ENCODE measurements around the gene MYOM1. TPM values are rescaled to one million over a fixed set of nuclear protein-coding genes. Genes with fewer than 3 reads are reported as not detected.
A peak's percentile ranks its signal among the peaks of the same experiment; 100 is the strongest.

The MYOM1 gene
- total RNA-seq, 1 experiment from 2014 or later: 0.02 TPM

DNA sequence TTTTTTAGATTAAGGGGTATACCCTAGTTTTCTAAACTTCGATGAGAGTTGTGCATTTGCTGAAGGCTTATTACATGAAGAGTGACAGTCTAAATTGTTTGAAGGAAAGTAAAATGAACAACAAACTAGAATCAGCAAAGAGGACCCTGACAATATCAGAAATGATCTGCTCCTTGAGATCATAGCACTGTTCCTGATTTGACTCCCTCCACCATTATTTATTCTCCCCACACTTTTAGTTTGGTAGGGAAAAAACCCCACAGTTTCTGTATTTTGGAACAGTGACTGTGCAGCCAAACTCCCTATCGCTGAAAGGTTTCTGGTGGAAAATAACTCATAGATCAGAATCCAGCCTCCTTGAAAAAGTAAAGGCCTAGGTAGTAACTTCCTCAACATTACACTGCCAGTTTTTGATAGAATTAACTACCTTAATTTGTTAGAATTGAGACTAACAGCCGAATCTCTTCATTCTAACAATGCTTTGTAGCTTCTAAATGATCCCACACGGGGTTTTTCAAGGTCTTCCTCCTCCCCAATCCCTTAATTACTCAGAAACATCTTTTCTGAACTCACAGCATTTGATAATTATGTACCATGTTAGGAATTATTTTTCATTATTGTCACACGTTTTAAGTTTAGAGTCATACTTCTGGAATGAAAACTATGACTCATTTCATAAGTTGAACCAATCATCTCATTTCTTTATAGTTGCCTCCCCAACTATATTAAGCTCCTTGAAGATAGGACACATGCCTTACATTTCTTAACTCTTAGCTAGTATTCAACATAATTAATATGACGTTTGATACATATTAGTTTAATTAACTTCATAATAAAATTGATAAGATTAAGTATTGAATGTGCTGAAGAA lies 30.7 kb upstream of the MYOM1 start:
- DNase-seq (ENCODE audit: low spot score): peak; percentile 29

- DNase-seq (ENCODE audit: low spot score): peak; percentile 59
Measured at GRCh38 chr18:3248658-3249359, 29.0 kb upstream of the MYOM1 start.

DNA sequence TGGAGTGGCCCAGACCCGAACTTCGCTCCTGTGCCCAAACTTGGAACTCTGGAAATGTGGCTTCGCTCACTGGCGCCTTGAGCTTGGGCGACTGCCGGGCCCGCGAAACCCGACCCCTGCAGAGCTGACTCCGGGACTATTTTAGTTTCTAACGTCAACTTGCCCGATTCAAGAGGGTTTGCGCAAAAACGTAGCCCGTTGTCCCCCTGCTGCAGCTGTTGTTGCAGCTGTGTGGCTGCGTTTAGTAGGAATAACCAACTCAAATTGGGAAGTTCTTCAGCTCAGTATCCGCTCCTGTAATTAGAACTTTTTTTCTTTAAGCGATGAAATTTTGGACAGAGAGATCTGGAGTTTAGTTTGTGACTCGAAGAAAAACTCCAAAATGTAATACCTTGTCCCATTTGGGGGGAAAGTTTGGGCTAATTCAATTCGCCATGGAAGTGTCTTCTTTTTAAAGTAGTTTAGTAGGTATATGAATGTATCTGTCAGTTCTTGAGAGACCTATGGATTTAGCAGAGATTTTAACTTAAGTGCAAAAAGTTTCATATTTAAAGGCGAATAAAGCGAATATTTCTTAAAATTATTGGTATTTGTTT lies 28.4 kb upstream of the MYOM1 start:
- DNase-seq (ENCODE audit: low spot score): no peak

DNA sequence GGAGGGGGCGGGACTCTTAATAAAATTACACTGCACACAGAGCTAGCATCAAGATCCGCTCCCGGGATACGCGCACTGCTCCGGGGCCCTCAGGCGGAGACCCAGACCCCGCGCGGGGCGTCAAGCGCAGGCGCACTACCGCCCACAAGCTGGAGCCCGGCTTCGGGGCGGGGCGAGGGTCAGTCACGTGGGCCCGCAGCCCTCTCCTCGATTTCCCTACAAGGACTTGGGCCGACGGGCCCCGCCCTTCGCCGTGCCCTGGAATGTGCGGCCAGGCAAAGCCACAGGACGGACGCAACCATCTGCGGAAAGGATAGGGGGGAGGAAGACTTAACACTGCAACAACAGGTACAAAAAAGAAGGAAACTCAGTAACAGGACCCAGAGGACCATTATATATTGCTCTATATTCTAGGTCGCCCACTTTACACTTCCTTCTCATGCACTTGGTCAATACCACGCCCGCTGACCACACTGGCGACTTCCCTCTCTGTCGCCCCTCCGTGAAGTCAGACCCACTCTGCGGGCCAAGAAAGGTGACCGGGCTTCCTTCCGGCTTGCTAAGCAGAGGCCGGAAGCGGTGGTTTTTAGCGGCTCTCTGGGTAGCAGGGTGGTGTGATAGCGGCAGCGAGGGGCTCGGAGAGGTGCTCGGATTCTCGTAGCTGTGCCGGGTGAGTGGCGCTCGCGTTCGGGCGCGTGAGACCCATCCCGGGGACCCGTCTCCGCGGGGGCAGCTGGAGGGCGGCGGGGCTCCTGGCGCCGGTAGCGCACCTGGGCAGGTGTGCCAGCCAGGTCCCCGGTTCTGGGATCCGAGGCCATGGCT lies 27.7 kb upstream of the MYOM1 start, which contains the start of gene MYL12A:
MYL12A (plus strand) TSS at position 562 of the 822 bp plus-strand sequence. CDS start 5,447 bp downstream, outside the sequence.
- peak; percentile 94 for DNase-seq (ENCODE audit: low spot score)

DNA sequence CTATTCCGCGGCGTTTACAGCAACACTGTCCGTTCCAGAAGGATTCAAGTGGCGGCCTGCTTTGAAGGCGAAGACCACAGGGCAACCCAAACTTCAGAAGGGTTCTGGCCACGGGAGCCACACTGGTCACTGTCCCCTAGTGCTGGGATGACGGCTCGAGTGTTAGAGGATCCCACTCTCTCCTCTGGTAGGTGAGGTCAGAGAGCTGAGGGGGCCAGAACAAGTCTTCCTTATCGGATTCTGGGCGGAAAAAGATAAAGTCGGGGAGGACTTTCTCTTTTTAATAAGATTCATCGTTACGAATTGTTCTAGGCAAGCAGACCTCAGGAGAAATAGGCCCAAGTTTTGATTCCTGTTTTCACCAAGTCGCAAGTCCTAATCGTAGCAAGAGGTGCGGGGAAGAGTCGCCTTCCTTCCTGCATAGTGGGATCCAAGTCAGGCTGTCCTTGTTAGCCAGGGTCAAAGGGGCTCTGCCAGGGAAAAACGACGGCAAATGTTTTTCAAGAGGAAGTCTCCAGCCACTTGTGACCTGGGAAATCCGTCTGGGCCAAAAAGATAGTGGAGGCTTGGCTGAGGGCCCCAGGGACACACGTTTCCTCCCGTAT lies 27.0 kb upstream of the MYOM1 start:
- DNase-seq (ENCODE audit: low spot score): no peak

DNA sequence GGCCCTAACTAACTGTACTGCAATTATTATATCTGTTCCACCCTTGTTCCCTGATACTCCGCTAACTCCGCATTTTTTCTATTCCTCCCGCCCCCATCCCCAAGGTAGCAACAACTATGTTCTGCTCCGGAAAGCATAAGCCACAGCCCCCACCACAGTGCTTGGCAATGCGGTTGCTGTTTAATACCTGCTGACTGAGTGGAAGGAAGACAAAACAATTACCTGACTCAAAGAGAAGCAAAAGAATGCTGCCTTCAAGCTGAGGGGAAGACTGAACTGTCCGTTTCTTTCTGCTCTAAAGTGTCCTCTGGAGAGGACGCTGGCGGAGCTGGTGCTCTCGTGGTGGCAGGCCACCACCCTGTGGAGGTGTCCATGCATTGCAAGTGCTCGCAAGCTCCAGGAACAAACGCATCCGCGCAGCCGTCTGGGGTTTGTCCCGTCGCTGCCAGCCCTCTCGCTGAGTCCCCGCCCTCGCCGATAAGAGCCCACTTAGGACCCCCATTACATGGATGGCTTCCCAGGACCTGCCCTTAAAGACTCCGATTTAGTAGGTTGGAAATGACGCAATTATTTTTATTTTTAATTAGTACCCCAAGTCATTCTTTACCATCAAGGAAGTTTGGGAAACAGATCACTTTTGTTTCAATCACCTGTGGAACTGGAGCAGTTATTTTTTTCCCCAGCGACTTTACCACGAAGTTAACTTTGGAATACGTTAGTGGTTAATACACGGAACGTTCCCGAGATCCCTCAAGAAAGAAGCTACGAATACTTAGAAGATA lies 26.3 kb upstream of the MYOM1 start:
- peak; percentile 83 for DNase-seq (ENCODE audit: low spot score)

DNA sequence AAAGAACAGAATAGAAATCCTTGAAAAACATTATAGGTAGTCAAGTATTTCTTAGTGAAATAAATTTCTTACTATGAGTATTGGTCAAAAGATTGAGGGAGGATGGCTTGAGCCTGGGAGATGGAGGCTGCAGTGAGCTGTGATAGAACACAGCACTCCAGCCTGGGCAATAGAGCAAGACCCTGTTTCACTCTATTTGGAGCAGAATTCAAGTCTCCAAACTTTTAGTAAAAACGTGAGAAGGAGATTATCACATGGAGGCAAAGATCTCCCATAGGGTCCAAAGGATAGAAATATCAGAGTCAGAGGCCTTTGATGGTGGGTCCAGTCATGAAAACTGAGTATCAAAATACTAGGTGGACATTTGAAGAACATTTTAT lies 25.4 kb upstream of the MYOM1 start:
- no peak for DNase-seq (ENCODE audit: low spot score)

DNA sequence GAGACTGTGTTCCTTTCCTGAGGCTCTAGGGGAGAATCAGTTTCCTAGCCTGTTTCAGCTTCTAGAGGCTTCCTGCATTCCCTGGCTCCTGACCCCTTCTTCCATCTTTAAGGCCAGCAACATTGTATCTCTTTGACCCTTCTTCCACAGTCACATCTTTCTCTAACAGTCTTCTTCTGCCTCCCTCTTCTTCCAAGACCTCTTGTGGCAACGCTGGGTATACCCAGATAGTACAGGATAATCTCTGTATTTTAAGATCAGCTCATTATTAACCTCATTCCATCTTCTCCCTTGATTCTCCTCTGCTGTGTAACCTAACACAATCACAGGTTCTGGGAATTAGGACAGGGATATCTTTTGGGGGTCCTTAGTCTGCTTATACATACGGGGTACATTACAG lies 19.0 kb upstream of the MYOM1 start:
- no peak for DNase-seq (ENCODE audit: low spot score)

DNA sequence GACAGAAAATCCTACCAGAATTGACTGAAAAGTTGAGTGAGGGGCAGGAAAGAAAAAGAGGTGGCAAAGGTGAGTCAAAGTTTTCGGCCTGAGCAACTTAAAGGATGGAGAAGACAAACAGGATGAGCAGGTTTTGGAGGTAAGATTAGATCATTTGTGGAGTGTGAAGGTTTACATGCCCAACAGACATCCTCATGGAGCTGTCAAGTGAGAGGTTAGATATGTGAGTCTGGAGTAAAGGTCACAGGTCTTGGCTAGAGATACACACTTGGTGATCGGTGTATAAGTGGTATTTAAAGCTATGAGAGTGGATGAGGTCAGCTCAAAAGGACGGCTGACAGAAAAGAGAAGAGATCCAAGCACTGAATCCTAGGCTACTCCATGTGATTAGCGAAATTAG lies 16.7 kb upstream of the MYOM1 start:
- no peak for DNase-seq (ENCODE audit: low spot score)

DNA sequence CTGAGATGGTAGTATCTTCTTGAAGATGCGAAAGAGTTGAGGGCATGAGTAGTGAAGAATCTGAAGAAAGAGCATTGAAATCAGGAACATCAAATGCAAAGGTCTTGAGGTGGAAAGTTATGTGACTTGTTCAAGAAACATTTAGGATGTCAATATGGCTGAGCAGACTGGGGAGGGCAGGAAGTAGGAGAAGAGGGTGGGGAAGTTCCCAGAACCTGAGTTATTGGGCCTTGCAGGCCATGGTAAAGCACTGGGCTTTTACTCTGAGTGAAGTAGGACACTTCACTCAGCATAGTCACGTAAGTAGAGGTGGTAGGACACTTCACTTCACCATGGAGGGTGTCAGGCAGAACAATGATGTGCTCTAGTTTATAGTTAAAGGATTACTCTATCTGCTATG lies 16.1 kb upstream of the MYOM1 start:
- no peak for DNase-seq (ENCODE audit: low spot score)

DNA sequence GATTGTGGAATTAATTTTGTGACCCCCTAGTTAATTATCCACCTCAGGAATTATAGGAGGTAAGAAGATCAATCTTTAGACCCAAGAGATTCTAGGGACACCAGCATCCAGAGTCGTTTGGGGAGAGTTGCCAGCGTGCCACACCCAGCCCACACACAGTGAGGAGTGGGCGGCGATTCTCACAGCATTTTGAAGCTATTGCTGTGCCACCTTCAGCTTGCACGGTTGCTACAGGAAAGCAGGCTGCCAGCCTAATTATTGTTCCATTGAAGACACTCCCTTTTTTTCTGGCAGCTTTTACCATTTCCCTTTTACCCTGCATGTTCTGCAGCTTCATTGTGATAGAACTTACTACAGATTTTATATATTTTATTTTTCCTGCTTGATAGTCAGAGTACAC lies 14.7 kb upstream of the MYOM1 start:
- DNase-seq (ENCODE audit: low spot score): no peak

DNA sequence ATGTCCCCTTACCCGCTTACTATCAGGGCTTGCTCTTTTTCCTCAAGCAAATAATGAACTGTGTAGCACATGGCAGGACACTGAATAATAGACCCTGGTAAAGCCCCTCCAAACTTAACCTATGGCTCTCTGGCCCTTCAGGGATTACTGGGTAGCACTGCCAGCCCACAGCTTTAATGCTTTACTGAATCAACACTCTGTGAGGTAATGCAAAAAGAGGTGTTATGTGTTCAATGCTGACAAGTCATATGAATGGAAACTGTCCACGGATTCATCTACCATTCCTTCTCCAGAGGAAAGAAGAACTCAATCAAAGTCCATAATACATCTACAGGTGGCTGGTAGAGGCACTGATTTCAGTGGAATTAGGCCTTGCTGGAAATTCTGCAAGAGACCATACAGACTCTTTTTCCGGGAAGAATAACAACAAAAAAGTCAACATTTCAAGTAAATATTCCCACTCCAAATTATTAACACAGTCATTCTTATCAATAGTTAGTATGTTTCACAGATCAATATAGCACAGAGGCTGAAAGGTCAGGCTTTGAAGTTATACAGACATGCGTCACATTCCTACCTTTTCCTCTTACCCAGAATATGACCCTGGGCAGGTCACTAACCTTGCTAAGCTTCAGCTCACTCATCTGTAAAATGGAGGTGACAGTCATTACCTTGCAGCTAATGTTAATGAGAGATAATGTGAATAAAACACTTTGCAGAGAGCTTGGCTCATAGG lies 13.8 kb upstream of the MYOM1 start:
- DNase-seq (ENCODE audit: low spot score): no peak

- no peak for DNase-seq (ENCODE audit: low spot score)
Measured at GRCh38 chr18:3233004-3233403, 13.2 kb upstream of the MYOM1 start.

DNA sequence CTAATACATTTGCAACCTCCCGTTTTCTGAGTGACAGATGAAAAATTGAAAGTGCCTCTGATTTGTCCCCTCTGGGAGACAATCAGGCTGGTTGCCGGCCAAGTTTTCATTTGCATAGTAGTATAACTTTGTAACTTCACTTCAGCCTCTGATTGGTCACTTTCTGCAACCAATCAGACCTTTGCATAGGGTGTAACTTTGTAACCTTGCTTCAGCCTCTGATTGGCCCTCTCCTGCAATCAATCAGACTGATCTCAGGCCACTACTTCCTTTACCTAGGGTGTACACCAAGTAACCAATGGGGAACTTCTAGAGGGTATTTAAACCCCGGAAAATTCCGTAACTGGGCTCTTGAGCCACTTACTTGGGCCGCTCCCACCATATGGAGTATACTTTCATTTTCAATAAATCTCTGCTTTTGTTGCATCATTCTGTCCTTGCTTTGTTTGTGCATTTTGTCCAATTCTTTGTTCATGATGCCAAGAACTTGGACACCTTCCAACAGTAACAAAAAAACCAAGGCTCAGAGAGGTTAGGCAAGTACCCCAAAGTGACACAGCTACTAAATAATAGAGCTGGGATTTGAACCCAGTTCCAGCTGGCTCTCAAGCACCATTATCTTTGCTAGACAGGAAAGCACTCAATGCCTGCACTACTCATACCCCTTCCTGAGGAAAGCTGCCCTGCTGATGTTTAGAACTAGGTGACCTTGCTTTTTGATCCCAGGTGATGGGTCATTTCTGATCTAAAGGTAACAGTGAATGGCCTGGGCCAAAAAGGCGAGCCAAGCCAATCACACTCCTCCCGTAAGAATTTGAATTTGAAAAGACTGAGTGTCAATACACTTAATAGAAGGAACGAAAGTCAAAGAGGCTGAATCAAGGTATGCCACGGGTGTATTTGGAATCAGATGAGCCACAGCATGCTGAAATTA lies 10.9 kb upstream of the MYOM1 start:
- peak; percentile 94 for DNase-seq (ENCODE audit: low spot score)

GRCh38 chr18:3226048-3226447 lies 6.3 kb upstream of the MYOM1 start:
- no peak for DNase-seq (ENCODE audit: low spot score)

- no peak for DNase-seq (ENCODE audit: low spot score)
Measured at GRCh38 chr18:3225588-3225987, 5.8 kb upstream of the MYOM1 start.

DNA sequence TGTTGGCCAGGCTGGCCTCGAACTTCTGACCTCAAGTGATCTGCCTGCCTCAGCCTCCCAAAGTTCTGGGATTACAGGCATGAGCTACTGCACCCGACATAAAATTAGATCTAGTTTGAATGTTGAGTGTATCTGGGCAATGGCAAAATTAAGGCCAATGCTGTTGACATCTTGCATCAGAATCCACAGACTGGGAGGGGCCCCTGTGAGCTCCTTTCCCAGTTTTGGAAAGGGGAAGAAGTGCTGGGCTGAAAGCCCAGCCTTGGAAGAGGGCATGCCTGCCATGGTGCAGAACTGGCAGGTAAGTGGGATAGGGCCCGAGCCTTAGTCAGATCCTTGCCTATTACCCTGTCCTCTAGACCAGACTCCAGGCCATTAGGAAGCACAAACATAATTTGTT lies 4.5 kb upstream of the MYOM1 start:
- no peak for DNase-seq (ENCODE audit: low spot score)

DNA sequence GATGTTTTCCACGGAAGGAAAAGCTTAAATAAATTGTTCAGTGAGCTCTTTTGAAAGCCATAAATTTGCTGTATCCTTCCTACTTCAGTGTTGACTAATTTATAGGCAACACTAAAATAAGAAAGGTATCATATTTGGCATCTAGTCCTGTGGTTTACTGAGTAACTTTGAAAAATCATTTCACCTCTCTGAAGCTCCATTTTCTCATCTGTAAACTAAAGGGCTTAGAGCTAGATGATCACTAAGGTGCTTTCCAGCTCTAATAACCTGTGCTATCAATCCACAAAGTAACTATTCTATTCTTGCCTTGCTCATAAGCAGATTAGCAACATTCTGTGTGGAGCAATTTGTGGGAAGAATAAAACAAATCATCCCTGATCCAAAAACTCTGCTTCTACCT lies 3.6 kb upstream of the MYOM1 start:
- DNase-seq (ENCODE audit: low spot score): no peak

DNA sequence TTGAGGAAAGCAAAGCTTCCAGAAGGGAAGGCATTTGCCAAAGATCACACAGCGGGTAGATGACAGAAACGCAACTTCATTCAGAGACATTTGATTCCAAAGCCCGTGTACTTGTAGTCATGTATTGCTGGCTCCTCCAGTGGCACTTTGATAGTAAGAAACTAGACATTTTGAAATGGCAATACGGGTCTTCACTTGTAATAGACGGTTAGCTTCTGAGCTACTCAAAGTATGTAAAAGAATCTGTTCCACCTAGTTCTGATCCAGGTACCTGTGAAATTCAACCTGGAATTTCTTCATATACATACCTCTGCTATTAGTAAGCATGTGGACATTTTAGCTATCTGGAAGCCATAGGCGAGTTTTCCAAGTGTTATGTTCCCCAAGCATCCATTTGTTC lies 1.7 kb upstream of the MYOM1 start:
- no peak for DNase-seq (ENCODE audit: low spot score)

Measured in H4 (cell line).